RWPE2 (cell line): ENCODE data around the gene WFDC2.
A peak's percentile ranks its signal among the peaks of the same experiment; 100 is the strongest.
"Not testable (repeated sequence)": the region's sequence is repeated elsewhere in the genome, so short reads cannot be mapped to it uniquely, and the experiment has no call there.

Source experiments
- ATAC-seq: fragments of 200-7000 bp; cut with Tn5 transposase; 3 replicates; pipeline ENCODE4 v1.9.1; 2021; ENCODE audit warnings: low read depth
- DNase-seq: peaks from one replicate; pipeline ENCODE4 v3.0.0-alpha.2; 2020; ENCODE audit warnings: low spot score
- H3K27ac ChIP-seq: fragments of 450-650 bp; 2 replicates; pipeline ENCODE4 v1.5.1; 2017; ENCODE audit warnings: mild to moderate bottlenecking; ENCODE audit not compliant: poor library complexity, severe bottlenecking
- H3K27me3 ChIP-seq: fragments of 250-450 bp; sonication (Bioruptor Pico); 2 replicates; pipeline ENCODE4 v1.5.1; 2021; ENCODE audit warnings: mild to moderate bottlenecking, moderate library complexity; ENCODE audit not compliant: insufficient read depth, poor library complexity, severe bottlenecking
- H3K36me3 ChIP-seq: fragments of 250-450 bp; sonication (Bioruptor Pico); 2 replicates; pipeline ENCODE4 v1.5.1; 2020; ENCODE audit warnings: low read depth, mild to moderate bottlenecking, moderate library complexity
- H3K4me1 ChIP-seq: fragments of 250-450 bp; sonication (Bioruptor Pico); 2 replicates; pipeline ENCODE4 v1.5.1; 2021; ENCODE audit warnings: mild to moderate bottlenecking, moderate library complexity; ENCODE audit not compliant: insufficient read depth, poor library complexity, severe bottlenecking
- H3K4me3 ChIP-seq: fragments of 250-450 bp; sonication (Bioruptor Pico); 2 replicates; pipeline ENCODE4 v1.5.1; 2021; ENCODE audit warnings: mild to moderate bottlenecking, moderate library complexity; ENCODE audit not compliant: severe bottlenecking
- H3K9me3 ChIP-seq: fragments of 250-450 bp; sonication (Bioruptor Pico); 2 replicates; pipeline ENCODE4 v1.5.1; 2021; ENCODE audit warnings: mild to moderate bottlenecking, moderate library complexity; ENCODE audit not compliant: severe bottlenecking
- TF ChIP-seq, protein P1 (sequence below): fragments of 450-650 bp; IDR thresholded peaks from one replicate; pipeline ENCODE4 v1.5.1; 2017; ENCODE audit warnings: mild to moderate bottlenecking, moderate library complexity; ENCODE audit not compliant: poor library complexity, severe bottlenecking

The WFDC2 gene

DNA sequence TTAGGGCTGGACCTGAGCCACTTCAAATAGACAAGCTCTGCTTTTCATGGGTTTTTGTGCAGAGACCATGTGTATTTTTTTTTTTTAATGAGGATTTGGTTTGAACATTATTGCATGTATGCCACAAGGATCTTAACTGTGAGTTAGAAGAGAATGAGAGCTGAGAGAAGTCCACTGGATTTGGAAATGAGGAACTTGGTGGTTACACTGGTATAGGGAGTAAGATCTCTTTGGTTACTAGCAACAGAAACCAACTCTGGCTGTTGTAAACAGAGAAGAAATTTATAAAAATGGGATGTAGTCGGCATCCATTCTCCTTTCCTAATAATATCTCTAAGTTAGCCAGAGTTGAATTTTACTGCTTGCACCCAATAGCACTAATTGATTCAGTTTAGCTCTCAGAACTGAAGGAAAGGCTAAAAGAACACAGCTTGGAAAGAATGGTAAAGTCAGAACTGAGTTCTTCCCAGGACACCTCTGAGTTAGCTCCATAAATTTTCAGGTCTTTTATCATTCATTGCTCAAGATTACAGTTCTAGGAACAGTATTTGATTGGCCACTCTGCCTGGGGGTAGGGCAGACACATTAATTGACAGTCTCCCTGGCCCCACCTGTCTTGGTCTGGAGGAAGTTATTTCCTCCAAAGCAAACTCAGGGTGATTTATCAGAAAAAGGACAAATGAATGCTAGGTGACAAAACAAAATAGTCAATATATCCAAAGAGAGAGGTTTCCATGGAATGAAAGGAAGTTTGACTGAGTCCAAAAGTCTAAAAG, 3.9 kb upstream of the WFDC2 start:
- ATAC-seq (0 out of 3 replicates have a peak, but pooled peaks have one; percentile 5), DNase-seq (peak; percentile 45)
- H3K36me3 ChIP-seq: no peaks in the 10 kb centered on the region
- no peaks in the 10 kb centered on the region for H3K9me3 ChIP-seq
- TF ChIP-seq, protein P1, sequence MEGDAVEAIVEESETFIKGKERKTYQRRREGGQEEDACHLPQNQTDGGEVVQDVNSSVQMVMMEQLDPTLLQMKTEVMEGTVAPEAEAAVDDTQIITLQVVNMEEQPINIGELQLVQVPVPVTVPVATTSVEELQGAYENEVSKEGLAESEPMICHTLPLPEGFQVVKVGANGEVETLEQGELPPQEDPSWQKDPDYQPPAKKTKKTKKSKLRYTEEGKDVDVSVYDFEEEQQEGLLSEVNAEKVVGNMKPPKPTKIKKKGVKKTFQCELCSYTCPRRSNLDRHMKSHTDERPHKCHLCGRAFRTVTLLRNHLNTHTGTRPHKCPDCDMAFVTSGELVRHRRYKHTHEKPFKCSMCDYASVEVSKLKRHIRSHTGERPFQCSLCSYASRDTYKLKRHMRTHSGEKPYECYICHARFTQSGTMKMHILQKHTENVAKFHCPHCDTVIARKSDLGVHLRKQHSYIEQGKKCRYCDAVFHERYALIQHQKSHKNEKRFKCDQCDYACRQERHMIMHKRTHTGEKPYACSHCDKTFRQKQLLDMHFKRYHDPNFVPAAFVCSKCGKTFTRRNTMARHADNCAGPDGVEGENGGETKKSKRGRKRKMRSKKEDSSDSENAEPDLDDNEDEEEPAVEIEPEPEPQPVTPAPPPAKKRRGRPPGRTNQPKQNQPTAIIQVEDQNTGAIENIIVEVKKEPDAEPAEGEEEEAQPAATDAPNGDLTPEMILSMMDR: no peak
- no peak overlapping the region for H3K27ac ChIP-seq
- no peak overlapping the region for H3K4me3 ChIP-seq
- peaks cover 73% of the 10 kb centered on the region for H3K27me3 ChIP-seq
- no peaks in the 10 kb centered on the region for H3K4me1 ChIP-seq

DNA sequence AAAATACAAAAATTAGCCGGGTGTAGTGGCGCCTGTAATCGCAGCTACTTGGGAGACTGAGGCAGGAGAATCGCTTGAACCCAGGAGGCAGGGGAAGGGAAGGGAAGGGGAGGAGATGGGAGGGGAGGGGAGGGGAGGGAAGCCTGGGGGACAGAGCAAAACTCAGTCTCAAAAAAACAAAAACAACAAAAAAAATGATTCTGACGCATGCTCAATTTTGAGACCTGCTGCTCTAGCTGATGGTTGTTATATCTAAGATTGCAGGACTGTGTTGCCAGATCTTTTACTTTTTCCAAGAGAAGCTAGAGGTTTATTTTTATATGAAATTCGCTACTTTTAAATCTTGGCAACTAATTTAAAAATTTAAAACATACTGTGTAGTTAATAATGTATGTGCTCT, 2.4 kb upstream of the WFDC2 start:
- TF ChIP-seq, protein P1: no peak
- peaks cover 85% of the 10 kb centered on the region for H3K27me3 ChIP-seq
- DNase-seq (no peak), ATAC-seq (no peak)
- no peaks in the 10 kb centered on the region for H3K36me3 ChIP-seq
- H3K27ac ChIP-seq: no peak overlapping the region
- H3K4me1 ChIP-seq: no peaks in the 10 kb centered on the region
- H3K9me3 ChIP-seq: no peaks in the 10 kb centered on the region
- H3K4me3 ChIP-seq: no peak overlapping the region

DNA sequence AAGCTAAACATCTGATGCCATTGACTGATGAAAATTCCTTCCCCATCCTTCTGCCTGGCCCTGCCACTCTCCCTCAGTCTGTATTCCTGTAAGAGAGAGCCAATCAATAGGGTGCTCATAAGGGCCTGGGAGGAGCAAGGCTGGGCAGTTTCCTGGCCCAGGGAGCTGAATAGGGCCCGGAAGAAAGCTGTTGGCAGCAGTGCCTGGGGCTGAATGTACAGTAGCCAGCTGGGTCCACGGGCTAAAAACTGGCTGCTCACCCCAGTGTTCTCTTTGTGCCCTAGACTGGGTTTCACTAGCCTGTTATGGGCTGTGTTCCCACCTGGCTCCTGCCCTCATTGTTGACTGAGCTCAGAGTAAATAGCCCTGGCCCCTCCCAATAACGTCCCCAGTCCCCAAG, 1.7 kb upstream of the WFDC2 start:
- TF ChIP-seq, protein P1: no peak
- H3K9me3 ChIP-seq: no peaks in the 10 kb centered on the region
- DNase-seq: peak; percentile 52
- no peak overlapping the region for H3K4me3 ChIP-seq
- no peak overlapping the region for H3K27ac ChIP-seq
- H3K36me3 ChIP-seq: no peaks in the 10 kb centered on the region
- H3K27me3 ChIP-seq: peaks cover 82% of the 10 kb centered on the region
- no peak for ATAC-seq
- H3K4me1 ChIP-seq: no peaks in the 10 kb centered on the region

DNA sequence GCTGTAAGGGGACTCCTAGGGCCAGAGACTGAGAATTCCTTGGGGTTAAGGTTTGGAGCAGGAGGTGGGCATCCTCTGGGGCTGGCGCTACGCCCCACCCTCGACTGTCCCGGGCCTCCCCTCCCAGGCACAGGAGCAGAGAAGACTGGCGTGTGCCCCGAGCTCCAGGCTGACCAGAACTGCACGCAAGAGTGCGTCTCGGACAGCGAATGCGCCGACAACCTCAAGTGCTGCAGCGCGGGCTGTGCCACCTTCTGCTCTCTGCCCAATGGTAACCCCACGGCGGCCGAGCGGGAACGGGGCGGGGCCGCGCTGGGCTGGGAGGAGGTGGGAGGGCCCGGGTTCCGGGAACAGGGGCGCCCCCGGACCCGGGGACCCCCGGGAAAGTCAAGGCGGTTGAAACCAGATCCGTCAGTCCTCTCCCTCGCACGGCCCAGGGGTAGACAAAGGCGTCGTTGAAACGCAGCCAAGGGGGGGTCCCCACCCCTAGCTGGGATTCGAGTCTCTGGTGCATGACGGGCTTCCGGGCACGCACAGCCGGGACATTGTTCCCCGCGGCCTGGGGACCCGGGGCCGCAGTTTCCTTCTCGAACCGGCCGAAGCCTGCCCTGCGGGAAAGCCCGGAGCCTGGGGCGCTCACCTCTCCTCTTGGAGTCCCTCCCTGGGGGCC, 844 bp downstream of the WFDC2 start:
- no peaks in the 10 kb centered on the region for H3K36me3 ChIP-seq
- H3K4me3 ChIP-seq: peak overlapping the region; percentile 22
- ATAC-seq (peak; percentile 78), DNase-seq (peak; percentile 84)
- TF ChIP-seq, protein P1: no peak
- H3K27ac ChIP-seq: no peak overlapping the region
- H3K9me3 ChIP-seq: no peaks in the 10 kb centered on the region
- peaks cover 78% of the 10 kb centered on the region for H3K27me3 ChIP-seq
- H3K4me1 ChIP-seq: no peaks in the 10 kb centered on the region

DNA sequence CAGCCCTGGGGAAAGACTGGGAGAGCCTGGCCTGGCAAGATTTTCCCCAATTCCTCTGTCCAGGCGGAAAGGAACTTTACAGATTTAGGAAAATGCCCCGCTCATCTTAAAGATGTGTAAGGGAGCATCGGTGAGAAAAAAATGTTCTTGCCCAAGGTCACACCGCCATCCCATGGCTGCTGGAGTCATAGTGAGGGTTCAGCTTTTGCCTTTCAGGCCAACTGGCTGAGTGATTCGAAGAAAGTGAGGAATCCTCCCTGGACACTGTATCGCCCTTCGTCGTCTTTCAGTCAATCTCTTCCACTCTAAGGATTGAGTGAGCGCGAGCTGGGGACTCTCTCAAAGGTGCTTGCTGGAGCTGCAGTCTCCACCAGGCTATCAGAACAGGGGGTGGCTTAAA, 1.4 kb downstream of the WFDC2 start:
- Histone ChIP-seq H3K4me3 (no peak overlapping the region), H3K36me3 (no peaks in the 10 kb centered on the region), H3K4me1 (no peaks in the 10 kb centered on the region), H3K27me3 (peaks cover 76% of the 10 kb centered on the region), H3K9me3 (no peaks in the 10 kb centered on the region), H3K27ac (no peak overlapping the region)
- peak; percentile 66 for DNase-seq
- TF ChIP-seq, protein P1: peak; percentile 32
- no peak for ATAC-seq

DNA sequence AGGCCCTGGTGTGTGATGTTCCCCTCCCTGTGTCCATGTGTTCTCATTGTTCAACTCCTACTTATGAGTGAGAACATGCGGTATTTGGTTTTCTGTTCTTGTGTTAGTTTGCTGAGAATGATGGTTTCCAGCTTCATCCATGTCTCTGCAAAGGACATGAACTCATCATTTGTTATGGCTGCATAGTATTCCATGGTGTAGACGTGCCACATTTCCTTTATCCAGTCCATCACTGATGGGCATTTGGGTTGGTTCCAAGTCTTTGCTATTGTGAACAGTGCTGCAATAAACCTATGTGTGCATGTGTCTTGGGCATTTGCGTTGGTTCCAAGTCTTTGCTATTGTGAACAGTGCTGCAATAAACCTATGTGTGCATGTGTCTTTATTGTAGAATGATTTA, 2.7 kb downstream of the WFDC2 start:
- not testable (repeated sequence) for H3K36me3 ChIP-seq, DNase-seq, H3K4me1 ChIP-seq, H3K4me3 ChIP-seq, H3K27ac ChIP-seq, ATAC-seq, H3K9me3 ChIP-seq
- H3K27me3 ChIP-seq: peaks cover 77% of the 10 kb centered on the region
